ENCODE measurements around the gene TPM1.

Gene TPM1

DNA sequence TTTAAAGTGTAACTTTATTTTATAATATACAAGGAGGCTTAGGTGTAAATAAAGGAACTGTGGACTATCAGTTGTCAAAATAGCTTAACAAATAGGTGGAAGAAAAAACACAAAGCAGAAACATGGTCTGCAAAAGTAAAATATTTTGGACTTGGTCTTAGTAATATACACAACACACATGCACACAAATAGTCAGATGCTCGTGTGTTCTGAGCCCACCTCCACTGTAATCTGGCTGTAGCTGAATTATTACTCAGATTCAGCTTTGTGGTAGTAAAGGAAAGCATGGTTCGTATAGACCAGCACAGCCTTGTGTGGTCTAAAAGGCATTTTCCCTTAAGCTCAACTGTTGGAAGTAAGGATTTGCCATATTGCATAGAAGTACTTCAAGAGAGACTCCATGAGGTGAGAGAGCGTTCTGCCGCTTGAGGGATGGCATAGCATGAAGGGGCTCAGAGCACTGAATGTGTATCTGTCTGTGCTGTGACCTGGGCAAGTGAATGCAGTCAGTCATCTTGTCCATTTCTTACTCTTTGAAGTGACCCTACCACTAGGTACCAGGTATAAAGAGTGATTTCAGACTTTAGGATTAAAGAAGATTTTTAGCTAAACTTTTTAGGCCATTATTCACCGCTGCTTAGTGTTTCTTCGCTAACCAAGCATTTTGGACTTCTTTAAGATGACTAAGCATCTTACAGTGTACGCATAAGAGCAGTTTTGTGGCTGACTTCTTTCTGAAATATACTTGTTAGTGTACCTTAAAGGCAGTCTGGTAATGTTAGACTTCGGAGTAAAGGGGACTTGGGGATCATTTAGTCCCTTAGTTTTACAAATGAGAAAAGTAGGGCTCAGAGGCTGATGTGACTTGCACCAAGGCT is 15.2 kb downstream of the TPM1 start:
- DNase-seq (ENCODE audit: low spot score) = no peak

GRCh38 chr15:63059075-63059474 is 16.5 kb downstream of the TPM1 start:
- DNase-seq (ENCODE audit: low spot score) = no peak

- DNase-seq (ENCODE audit: low spot score) = no peak
Measured at GRCh38 chr15:63059573-63060216, 17.1 kb downstream of the TPM1 start.

DNA sequence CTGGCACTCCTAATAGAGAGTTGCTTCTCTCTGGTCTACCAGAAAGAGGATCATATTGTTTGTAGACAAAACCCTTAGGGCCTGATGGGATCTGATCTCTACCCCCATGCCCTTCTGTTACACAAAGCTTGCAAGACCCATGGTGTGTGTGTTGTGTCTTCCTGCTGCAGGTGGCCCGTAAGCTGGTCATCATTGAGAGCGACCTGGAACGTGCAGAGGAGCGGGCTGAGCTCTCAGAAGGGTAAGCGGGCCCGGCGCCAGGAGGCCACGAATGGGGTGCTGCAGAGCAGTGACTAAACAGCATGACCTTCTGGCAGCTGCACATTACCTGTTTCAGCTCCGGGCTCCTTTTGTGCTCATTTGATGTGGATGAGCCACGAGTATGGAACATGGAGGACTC is 18.2 kb downstream of the TPM1 start:
- DNase-seq (ENCODE audit: low spot score) = no peak

DNA sequence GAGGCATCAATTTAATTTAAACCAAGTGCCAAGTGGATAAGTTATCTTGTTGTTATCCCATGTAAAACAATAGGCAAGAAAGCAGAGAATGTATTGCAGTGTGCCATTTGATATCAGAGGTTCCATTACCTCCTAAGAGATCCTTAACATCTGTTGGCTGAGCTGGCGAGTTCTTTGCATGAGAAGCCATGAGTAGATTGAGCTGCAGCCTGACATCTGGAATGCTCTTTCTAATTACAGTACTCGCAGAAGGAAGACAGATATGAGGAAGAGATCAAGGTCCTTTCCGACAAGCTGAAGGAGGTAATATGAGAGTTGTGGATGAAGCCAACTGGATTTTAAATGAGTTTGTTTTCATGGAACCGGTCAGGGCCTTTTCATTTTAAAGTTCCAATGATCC is 19.4 kb downstream of the TPM1 start:
- DNase-seq (ENCODE audit: low spot score) = no peak

GRCh38 chr15:63063164-63063756 is 20.7 kb downstream of the TPM1 start:
- DNase-seq (ENCODE audit: low spot score) = no peak

- no peak for DNase-seq (ENCODE audit: low spot score)
Measured at GRCh38 chr15:63063877-63064409, 21.4 kb downstream of the TPM1 start.

DNA sequence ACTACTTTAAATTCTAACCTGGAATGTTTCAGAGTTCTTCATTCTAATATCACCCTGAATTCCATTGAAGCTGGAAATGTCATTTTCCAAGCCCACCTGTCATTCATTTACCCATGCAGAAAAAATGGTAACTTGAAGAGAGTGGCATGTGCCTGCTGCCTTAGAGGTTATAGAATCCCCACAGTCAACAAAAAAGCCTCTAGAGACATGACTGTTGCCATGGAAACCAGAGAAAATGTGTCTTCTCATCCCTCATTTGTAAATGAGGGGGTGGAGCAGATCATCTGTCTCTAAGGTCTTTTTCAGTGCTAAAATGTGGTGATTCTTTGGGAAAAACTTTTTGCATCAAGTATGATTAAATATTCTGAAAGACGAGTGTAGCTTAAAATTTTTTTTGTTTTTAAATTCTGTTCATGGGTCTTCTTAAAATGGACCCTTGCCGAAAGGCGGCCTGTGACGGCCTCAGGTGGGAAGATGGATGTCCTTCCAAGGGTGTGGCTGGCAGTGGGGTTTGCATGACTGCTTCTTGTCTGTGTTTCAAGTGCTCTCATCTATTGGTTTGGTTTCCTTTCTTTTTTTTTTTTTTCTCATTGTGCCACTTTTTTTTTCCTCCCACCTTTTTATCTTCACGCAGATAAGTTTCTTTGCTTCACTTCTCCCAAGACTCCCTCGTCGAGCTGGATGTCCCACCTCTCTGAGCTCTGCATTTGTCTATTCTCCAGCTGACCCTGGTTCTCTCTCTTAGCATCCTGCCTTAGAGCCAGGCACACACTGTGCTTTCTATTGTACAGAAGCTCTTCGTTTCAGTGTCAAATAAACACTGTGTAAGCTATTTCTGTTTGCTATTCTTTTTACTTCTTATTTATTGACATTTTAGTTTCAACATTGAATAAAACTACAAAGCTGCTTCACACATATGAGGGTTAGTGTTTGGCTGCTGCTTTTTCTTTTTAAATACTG is 23.0 kb downstream of the TPM1 start:
- no peak for DNase-seq (ENCODE audit: low spot score)

- DNase-seq (ENCODE audit: low spot score) = no peak
Measured at GRCh38 chr15:63066272-63066671, 23.7 kb downstream of the TPM1 start.

DNA sequence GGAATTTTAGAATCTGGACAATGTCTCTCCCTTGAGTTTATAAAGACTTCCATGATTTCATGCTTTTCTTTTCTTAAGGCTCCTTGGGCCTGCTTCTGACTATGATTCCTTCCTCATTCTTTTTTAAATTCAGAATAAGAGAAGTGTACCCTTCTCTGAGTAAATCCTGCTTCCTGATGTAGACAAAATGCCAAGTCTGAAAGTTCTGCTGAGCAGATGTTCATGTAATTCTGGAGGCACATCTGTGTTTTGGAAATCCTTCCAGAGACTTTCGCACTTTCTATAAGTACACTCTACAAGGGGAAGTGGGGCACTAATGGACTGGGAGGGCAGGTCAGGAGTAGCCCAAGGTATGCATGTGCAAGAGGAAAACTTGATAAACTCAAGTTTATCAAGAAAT is 24.8 kb downstream of the TPM1 start:
- no peak for DNase-seq (ENCODE audit: low spot score)

- no peak for DNase-seq (ENCODE audit: low spot score)
Measured at GRCh38 chr15:63067976-63068743, 25.6 kb downstream of the TPM1 start.

GRCh38 chr15:63069616-63070090 is 27.1 kb downstream of the TPM1 start:
- no peak for DNase-seq (ENCODE audit: low spot score)

DNA sequence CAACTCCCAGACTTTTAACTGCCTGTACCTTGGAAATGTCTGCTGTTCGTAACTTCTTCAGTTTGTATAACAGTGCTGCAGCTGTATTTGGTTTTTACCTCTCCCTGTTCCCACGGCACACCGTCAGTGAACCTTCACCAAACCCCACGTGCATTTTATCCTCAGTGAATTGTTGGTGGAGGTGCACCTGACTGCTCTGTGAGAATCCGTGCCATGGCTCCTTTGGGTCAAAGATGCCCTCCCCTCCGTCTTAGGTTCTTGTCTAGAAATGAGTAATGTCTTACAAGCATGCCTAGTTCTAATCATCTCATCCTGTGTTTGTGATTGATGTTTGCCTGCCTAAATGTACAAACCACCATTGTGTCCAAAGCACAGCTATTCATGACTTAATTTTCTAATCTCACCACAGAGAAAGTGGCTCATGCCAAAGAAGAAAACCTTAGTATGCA is 28.2 kb downstream of the TPM1 start:
- DNase-seq (ENCODE audit: low spot score) = no peak

- DNase-seq (ENCODE audit: low spot score) = no peak
Measured at GRCh38 chr15:63071288-63071909, 28.9 kb downstream of the TPM1 start.

DNA sequence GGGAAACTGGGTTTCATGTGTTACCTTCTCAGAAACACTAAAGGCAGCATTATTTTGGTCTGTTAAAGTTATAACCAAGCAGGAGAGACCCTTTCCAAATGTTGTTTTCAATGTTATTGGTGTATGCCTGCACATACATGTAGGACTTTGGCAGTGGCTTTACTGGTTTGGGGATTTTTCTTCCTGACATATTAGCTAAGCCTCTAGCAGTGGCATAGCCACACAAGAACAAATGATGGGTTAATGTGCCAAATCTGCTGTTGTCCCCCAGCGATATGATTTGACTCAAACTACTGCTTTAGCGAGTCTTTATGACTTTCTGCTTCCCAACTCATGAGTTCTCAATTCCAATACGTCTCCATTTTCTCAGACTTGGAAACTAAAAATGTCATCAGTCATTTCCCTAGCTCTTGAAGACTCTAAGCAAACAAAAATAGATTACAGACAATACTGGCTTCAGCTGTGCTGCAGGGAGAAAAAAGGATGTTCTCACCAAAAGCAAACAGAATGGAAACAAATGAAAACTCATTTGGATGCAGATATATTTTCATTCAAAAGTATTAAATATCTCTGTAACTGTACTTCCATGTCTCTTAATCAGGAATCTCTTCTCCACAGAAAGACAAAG is 29.6 kb downstream of the TPM1 start:
- no peak for DNase-seq (ENCODE audit: low spot score)

DNA sequence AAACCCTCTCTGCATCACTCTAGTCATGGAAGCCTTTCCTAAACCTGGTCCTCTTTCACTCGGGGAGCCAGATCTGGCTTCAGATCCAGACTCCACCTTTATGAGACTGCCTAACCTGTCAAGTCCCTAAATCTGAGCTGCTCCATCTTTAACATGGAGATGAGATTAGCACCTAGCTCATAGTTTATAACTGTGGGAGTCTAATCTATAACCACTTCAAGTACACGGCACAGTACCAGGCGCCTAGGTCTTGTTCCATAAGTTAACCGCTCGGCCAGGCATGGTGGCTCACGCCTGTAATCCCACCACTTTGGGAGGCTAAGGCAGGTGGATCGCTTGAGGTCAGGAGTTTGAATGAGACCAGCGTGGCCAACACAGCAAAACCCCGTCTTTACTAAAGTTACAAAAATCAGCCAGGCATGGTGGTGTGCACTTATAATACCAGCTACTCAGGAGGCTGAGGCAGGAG is 30.3 kb downstream of the TPM1 start:
- no peak for DNase-seq (ENCODE audit: low spot score)

DNA sequence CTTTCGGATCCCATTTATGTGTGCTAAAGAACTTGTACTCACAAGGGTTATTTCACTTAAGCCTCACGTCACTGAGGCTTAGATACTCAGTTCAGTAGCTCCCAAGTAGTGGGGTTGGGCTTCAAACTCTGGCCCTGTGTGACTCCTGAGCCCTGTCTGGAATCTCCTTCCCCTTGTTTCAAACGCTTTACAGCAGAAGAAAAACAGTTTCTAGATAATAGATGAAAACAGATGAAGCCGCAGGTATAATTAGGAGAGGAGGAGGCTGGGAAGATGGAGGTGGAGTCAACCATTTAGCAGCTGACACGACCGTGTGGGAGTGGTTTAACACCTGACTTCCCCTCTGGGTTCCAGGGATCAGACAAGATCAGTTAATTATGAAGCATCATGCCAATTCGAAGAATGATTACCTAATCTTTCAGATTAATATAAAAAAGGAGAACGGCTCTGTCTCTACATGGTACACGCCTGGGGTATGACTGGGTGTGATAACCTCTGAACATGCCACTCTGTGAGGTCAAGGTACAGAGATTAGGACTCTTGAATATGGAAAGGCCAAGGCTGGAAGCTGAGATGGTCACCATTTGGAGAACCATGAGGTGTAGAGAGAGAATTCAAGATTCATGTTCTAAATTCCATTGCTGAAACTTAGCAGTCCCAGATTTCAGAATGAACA is 31.1 kb downstream of the TPM1 start:
- no peak for DNase-seq (ENCODE audit: low spot score)

GRCh38 chr15:63075015-63075983 is 32.8 kb downstream of the TPM1 start:
- DNase-seq (ENCODE audit: low spot score) = no peak
